Astrocyte (in vitro differentiated cells and primary cell): ENCODE data around the gene RBMX2.

ENCODE experiments used
- EZH2 ChIP-seq: IDR thresholded peaks from 2 replicates; pipeline ENCODE4 v1.6.1; 2012; ENCODE audit warnings: mild to moderate bottlenecking, low read length, inconsistent platforms; ENCODE audit not compliant: insufficient read depth
- TF ChIP-seq, protein P1 (sequence below): IDR thresholded peaks from 2 replicates; pipeline ENCODE4 v1.5.1; 2011; ENCODE audit warnings: low read depth, mild to moderate bottlenecking, inconsistent platforms, low read length, moderate library complexity; ENCODE audit not compliant: insufficient read depth

DNA sequence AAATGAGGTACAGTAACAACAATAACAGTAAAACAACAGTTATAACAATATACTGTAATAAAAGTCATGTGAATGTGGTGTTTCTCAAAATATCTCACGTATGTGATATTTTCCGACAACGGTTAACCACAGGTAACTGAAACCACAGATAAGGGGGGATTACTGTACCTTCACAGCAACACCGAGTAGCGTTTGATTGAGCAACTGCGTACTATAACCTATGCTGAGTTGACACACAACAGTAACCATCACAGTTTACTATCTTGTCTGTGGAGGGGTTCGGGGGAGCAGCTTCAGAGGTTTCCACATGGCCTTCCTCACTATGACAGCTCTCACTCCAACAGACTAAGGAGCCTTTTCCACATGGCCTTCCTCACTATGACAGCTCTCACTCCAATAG is 13.4 kb downstream of the RBMX2 start:
- TF ChIP-seq, protein P1, sequence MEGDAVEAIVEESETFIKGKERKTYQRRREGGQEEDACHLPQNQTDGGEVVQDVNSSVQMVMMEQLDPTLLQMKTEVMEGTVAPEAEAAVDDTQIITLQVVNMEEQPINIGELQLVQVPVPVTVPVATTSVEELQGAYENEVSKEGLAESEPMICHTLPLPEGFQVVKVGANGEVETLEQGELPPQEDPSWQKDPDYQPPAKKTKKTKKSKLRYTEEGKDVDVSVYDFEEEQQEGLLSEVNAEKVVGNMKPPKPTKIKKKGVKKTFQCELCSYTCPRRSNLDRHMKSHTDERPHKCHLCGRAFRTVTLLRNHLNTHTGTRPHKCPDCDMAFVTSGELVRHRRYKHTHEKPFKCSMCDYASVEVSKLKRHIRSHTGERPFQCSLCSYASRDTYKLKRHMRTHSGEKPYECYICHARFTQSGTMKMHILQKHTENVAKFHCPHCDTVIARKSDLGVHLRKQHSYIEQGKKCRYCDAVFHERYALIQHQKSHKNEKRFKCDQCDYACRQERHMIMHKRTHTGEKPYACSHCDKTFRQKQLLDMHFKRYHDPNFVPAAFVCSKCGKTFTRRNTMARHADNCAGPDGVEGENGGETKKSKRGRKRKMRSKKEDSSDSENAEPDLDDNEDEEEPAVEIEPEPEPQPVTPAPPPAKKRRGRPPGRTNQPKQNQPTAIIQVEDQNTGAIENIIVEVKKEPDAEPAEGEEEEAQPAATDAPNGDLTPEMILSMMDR, result no peak
- TF ChIP-seq EZH2, result no peak
